Endothelial cell of umbilical vein (primary cell): ENCODE data around the gene WDR31.

Experiments used
- EZH2 ChIP-seq: IDR thresholded peaks from 2 replicates; pipeline ENCODE4 v1.6.1; 2012; ENCODE audit warnings: borderline replicate concordance, low read depth, mild to moderate bottlenecking, moderate library complexity, low read length, inconsistent platforms; ENCODE audit not compliant: severe bottlenecking
- FOS ChIP-seq: IDR thresholded peaks from 2 replicates; pipeline ENCODE4 v1.6.1; 2011; ENCODE audit warnings: mild to moderate bottlenecking, low read length, moderate library complexity, borderline replicate concordance; ENCODE audit not compliant: insufficient read depth
- JUN ChIP-seq: IDR thresholded peaks from 2 replicates; pipeline ENCODE4 v1.6.1; 2011; ENCODE audit warnings: borderline replicate concordance, low read depth; ENCODE audit not compliant: insufficient read length, insufficient read depth
- POLR2A ChIP-seq: IDR thresholded peaks from 2 replicates; pipeline ENCODE4 v1.6.1; 2012; ENCODE audit warnings: low read depth, mild to moderate bottlenecking, control low read depth, low read length
- POLR2AphosphoS5 ChIP-seq: IDR thresholded peaks from 2 replicates; pipeline ENCODE4 v1.6.1; 2012; ENCODE audit warnings: low read depth, mild to moderate bottlenecking, control low read depth, low read length, moderate library complexity; ENCODE audit not compliant: insufficient read depth
- TF ChIP-seq, protein P1 (sequence below), 2 donors: IDR thresholded peaks; 1 replicate in 1 of 2; 2 replicates in 1 of 2; pipeline ENCODE4 v1.5.1; 2011; ENCODE audit warnings: low read length in 2 of 2, mild to moderate bottlenecking in 2 of 2, moderate library complexity in 2 of 2, control low read depth in 1 of 2, inconsistent platforms in 1 of 2, low read depth in 1 of 2; ENCODE audit not compliant: insufficient read depth in 1 of 2; ENCODE audit errors: extremely low read depth in 1 of 2
- TF ChIP-seq, protein P2 (sequence below): IDR thresholded peaks from 2 replicates; pipeline ENCODE4 v1.6.1; 2011; ENCODE audit not compliant: insufficient read depth, insufficient read length

DNA sequence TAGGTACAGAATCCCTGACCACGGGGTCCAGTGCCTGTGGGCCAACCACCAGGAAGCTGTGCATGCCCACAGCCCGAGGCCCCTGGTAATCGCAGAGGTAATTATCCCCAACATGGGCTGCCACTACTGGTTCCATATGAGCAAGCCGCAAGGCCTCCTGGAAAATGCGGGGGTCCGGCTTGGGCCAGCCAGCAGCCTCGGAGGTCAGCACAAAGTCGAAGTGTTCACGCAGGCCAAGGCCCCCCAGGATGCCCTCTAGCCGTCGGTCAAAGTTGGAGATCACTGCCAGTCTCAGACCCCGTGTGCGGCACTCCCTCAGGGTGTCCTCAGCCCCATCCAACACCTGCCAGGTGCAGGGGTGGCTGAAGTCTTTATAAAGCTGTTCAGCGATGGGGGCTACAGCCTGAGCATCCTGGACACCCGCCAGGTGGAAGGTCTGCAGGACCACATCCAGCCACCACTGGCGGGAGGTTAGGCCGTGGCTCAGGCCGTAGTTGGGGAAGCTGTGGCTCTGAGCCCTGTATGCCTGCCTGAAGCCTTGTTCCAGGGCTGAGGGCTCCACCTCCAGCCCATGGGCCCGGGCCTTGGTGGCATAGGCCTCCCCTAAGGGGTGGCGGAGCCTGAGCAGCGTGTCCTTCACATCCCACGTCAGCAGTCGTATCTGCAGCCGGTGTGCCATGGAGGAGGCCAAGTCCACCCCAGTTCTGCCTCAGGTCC lies 33.8 kb upstream of the WDR31 start:
- no peak for TF ChIP-seq EZH2
- no peak for TF ChIP-seq POLR2AphosphoS5
- TF ChIP-seq, protein P1, sequence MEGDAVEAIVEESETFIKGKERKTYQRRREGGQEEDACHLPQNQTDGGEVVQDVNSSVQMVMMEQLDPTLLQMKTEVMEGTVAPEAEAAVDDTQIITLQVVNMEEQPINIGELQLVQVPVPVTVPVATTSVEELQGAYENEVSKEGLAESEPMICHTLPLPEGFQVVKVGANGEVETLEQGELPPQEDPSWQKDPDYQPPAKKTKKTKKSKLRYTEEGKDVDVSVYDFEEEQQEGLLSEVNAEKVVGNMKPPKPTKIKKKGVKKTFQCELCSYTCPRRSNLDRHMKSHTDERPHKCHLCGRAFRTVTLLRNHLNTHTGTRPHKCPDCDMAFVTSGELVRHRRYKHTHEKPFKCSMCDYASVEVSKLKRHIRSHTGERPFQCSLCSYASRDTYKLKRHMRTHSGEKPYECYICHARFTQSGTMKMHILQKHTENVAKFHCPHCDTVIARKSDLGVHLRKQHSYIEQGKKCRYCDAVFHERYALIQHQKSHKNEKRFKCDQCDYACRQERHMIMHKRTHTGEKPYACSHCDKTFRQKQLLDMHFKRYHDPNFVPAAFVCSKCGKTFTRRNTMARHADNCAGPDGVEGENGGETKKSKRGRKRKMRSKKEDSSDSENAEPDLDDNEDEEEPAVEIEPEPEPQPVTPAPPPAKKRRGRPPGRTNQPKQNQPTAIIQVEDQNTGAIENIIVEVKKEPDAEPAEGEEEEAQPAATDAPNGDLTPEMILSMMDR (IDR thresholded peaks at IDR 0.05; ENCODE audit: extremely low read depth in 1 of 2, insufficient read depth in 1 of 2, low read depth in 1 of 2, low read length in 2 of 2) = no peak
- no peak for TF ChIP-seq POLR2A
- no peak for TF ChIP-seq JUN
- TF ChIP-seq, protein P2, sequence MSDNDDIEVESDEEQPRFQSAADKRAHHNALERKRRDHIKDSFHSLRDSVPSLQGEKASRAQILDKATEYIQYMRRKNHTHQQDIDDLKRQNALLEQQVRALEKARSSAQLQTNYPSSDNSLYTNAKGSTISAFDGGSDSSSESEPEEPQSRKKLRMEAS = no peak
- TF ChIP-seq FOS = no peak
